Sigmoid colon (tissue), 7 donors: ENCODE measurements around the gene SRC. TPM values are rescaled to one million over a fixed set of nuclear protein-coding genes. Genes with fewer than 3 reads are reported as not detected.

ENCODE experiments used
- DNase-seq: peaks from one replicate; pipeline ENCODE4 v3.0.0-alpha.2; 2019
- H3K27ac ChIP-seq, 4 donors: fragments of 200-600 bp; sonication (generic); one replicate each; pipeline ENCODE4 v1.5.1; 2016 to 2019; ENCODE audit warnings: mild to moderate bottlenecking in 1 of 4
- H3K27me3 ChIP-seq, 3 donors: fragments of 200-600 bp; sonication (generic); one replicate each; pipeline ENCODE4 v1.5.1; 2019; ENCODE audit warnings: mild to moderate bottlenecking in 1 of 3
- H3K36me3 ChIP-seq, 4 donors: fragments of 200-600 bp; sonication (generic); one replicate each; pipeline ENCODE4 v1.5.1; 2016 to 2019
- H3K4me1 ChIP-seq, 4 donors: fragments of 200-600 bp; sonication (generic); one replicate each; pipeline ENCODE4 v1.5.1; 2017 to 2019
- H3K4me3 ChIP-seq, 4 donors: fragments of 200-600 bp; sonication (generic); one replicate each; pipeline ENCODE4 v1.5.1; 2017 to 2019; ENCODE audit warnings: mild to moderate bottlenecking in 2 of 4, moderate library complexity in 1 of 4
- H3K9me3 ChIP-seq, 4 donors: fragments of 200-600 bp in 3 of 4; sonication (generic) in 3 of 4; one replicate each; pipeline versions ENCODE4 v1.5.1 to v1.6.1; 2013 to 2019
- EP300 ChIP-seq, 4 donors: sonication (generic); formaldehyde crosslinking; IDR thresholded peaks; one replicate each; pipeline ENCODE4 v1.6.1; 2017; ENCODE audit warnings: antibody characterized with exemption in 4 of 4
- POLR2A ChIP-seq, 2 donors: fragments of 450-650 bp; IDR thresholded peaks; one replicate each; pipeline ENCODE4 v1.6.1; 2016; ENCODE audit warnings: antibody characterized with exemption in 2 of 2, mild to moderate bottlenecking in 2 of 2, moderate library complexity in 2 of 2
- POLR2AphosphoS5 ChIP-seq, 4 donors: sonication (generic); formaldehyde crosslinking; IDR thresholded peaks; one replicate each; pipeline ENCODE4 v1.6.1; 2017; ENCODE audit warnings: antibody characterized with exemption in 4 of 4
- WGBS, 2 donors: extraction: QIAGEN DNeasy Blood & Tissue Kit; methylation state at CpG; one replicate each; pipeline ENCODE4 v1.1.7; 2013; 5-methylcytosine and 5-hydroxymethylcytosine counted together
- intact Hi-C: fragments of 100-400 bp; cut with DNase I; formaldehyde crosslinking; loops from one replicate; pipeline ENCODE4 v1.15.1; 2023
- polyA plus RNA-seq, 3 donors: library from polyadenylated mRNA; stranded (reverse); fragments of 200-250 nt; gene quantifications; one replicate each; pipeline ENCODE4 v1.2.3, GENCODE V29; 2013
- total RNA-seq, 4 donors: library from RNA; depleted of rRNA; stranded (reverse); fragments of >200 nt; gene quantifications; one replicate each; pipeline ENCODE4 v1.1.0, GENCODE V29; 2016
- TF ChIP-seq, protein P1 (sequence below), 4 experiments: fragments of 450-650 bp in 3 of 4; fragments of 200-600 bp in 1 of 4; IDR thresholded peaks; one replicate each; pipeline ENCODE4 v1.5.1; 2016 to 2019; ENCODE audit warnings: antibody characterized with exemption in 4 of 4, mild to moderate bottlenecking in 3 of 4, moderate library complexity in 2 of 4
- donor health status: healthy with polysubstance abuse.
- donor health status: Bipolar disorder and iron deficiency.
- donor health status: healthy.

SRC gene
- total and polyA plus RNA-seq, 7 donors: 28.1 to 91.8 (median 52.3) TPM

DNA sequence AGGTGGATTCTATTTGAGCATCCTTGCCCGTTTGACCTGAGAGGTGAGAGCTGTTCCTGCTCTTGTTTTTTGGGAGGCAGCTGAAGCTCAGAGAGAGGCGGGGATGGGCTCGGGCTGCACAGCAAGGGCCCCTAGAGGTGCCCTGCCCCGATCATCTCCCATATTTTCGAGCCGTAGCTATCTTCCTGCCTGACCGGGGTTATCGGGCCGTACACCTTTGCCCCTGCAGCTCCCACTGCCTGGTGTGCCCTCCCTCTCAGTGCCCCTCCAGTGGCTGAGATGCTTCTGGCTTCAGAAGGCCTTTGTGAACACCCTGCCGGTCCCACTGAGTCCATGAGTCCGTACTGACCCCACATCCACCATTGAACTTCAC is 6.7 kb downstream of the SRC start:
- intact Hi-C loops: no loop called here
- DNase-seq: peak; percentile 26
- peaks cover 0 to 91% (median 78%) of the 10 kb centered on the region in 4 donors for H3K4me1 ChIP-seq

DNA sequence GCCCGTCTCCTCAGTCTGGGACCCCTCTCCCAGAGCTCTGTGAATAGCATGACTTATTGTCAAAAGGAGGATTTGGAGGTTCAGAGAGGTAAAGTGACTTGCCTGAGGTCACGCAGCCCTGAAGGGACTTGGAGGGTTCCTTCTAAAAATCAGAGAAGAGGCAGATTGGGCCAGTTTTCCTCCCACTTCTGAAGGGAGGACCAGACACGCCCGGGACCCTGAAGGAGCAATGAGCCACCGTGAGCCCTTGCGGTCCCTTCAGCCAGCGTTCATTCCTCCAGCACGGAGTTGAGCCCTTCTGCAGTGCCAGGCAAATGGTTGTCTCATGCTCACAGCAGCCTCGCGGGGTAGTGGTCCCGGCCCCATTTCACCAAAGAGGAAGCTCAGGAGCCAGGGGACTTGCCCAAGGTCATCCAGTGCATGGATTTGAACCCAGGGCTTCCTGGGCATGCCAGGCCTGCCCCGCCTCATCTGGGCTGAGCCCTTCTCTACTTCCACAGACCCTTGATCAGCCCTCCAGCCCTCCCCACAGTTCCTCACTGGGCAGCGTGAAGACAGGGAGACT is 7.4 kb downstream of the SRC start:
- H3K27me3 ChIP-seq: no peaks in the 10 kb centered on the region
- no peak overlapping the region for H3K4me3 ChIP-seq
- WGBS, 2 donors: 93 to 95% methylated on average over 13 of the region's 13 CpGs
- H3K27ac ChIP-seq: no peak overlapping the region
- peak; percentile 51 for DNase-seq
- H3K4me1 ChIP-seq: peaks cover 0 to 91% (median 78%) of the 10 kb centered on the region in 4 donors
- H3K9me3 ChIP-seq: no peaks in the 10 kb centered on the region
- intact Hi-C loops: no loop called here
- TF ChIP-seq, protein P1, sequence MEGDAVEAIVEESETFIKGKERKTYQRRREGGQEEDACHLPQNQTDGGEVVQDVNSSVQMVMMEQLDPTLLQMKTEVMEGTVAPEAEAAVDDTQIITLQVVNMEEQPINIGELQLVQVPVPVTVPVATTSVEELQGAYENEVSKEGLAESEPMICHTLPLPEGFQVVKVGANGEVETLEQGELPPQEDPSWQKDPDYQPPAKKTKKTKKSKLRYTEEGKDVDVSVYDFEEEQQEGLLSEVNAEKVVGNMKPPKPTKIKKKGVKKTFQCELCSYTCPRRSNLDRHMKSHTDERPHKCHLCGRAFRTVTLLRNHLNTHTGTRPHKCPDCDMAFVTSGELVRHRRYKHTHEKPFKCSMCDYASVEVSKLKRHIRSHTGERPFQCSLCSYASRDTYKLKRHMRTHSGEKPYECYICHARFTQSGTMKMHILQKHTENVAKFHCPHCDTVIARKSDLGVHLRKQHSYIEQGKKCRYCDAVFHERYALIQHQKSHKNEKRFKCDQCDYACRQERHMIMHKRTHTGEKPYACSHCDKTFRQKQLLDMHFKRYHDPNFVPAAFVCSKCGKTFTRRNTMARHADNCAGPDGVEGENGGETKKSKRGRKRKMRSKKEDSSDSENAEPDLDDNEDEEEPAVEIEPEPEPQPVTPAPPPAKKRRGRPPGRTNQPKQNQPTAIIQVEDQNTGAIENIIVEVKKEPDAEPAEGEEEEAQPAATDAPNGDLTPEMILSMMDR (IDR thresholded peaks at IDR 0.05): no peak
- TF ChIP-seq EP300 (IDR thresholded peaks at IDR 0.05) (no peak), POLR2AphosphoS5 (IDR thresholded peaks at IDR 0.05) (no peak), POLR2A (IDR thresholded peaks at IDR 0.05) (no peak)
- peaks cover 0 to 19% (median 2%) of the 10 kb centered on the region in 4 donors for H3K36me3 ChIP-seq

More for the DNA sequence above, 6.7 kb downstream of the SRC start:
- Histone ChIP-seq H3K27me3 (no peaks in the 10 kb centered on the region), H3K27ac (peak overlapping the region in 1 of 4 donors; percentile 4), H3K36me3 (peaks cover 0 to 19% (median 2%) of the 10 kb centered on the region in 4 donors), H3K4me3 (no peak overlapping the region), H3K9me3 (no peaks in the 10 kb centered on the region)
- TF ChIP-seq POLR2A (IDR thresholded peaks at IDR 0.05): no peak
- TF ChIP-seq, protein P1 (IDR thresholded peaks at IDR 0.05): no peak
- no peak for TF ChIP-seq EP300 (IDR thresholded peaks at IDR 0.05)
- TF ChIP-seq POLR2AphosphoS5 (IDR thresholded peaks at IDR 0.05): no peak
- 82 to 91% methylated on average over 11 of the region's 11 CpGs for WGBS, 2 donors

DNA sequence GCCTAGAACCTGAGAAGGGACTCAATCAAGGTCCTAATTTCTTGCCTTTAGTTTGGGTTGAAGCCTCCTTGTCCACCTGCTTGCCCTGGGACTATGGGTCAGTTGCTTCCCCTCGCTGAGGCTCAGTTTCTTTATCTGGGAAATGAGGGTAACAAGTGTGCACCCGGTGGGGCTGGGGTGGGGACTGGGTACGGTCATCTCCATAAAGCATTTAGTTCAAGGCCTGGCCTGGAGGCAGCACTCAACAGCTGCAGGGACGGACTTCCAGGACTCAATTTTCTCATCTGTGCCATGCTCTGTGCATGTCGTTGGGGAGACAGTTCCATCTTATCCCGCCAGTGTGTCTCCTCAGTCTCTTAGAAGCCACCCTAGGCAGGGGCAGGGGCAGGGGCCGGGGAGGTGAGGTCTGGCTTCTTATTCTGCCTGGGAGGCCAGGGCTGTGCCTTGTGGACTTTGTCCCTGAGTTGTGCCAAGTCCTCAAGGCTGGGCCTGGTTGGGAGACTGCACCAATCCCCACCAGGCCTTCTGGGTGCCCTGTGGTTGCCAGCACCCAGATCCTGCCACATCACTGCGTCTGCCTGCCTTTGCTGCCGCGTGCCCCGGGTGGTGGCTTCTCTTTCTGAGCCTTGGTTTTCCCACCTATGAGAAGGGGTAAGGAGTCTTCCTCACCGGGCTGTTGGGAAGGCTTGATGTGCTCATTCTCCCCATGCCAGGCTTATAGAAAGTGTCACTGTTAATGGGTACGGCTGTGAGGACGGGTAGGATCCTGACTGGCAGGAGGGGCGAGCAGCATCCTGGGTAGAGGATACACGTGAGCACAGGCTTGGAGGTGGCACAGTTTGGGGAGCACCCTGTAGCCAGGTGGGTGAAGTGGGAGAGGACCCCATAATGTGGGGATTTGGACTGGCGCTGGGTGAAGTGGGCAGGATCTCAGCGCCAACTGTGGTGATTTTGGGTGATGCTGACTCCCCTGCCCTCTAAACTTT is 8.6 kb downstream of the SRC start:
- peak; percentile 63 for DNase-seq
- Histone ChIP-seq H3K4me1 (peaks cover 0 to 91% (median 79%) of the 10 kb centered on the region in 4 donors), H3K9me3 (no peaks in the 10 kb centered on the region), H3K4me3 (no peak overlapping the region), H3K36me3 (peaks cover 0 to 19% (median 2%) of the 10 kb centered on the region in 4 donors), H3K27me3 (no peaks in the 10 kb centered on the region), H3K27ac (peak overlapping the region in 3 of 4 donors; percentile 33 to 66 (median 34))
- no peak for TF ChIP-seq EP300 (IDR thresholded peaks at IDR 0.05)
- 30 to 76% methylated on average over 18 of the region's 18 CpGs for WGBS, 2 donors
- intact Hi-C loops: no loop called here

DNA sequence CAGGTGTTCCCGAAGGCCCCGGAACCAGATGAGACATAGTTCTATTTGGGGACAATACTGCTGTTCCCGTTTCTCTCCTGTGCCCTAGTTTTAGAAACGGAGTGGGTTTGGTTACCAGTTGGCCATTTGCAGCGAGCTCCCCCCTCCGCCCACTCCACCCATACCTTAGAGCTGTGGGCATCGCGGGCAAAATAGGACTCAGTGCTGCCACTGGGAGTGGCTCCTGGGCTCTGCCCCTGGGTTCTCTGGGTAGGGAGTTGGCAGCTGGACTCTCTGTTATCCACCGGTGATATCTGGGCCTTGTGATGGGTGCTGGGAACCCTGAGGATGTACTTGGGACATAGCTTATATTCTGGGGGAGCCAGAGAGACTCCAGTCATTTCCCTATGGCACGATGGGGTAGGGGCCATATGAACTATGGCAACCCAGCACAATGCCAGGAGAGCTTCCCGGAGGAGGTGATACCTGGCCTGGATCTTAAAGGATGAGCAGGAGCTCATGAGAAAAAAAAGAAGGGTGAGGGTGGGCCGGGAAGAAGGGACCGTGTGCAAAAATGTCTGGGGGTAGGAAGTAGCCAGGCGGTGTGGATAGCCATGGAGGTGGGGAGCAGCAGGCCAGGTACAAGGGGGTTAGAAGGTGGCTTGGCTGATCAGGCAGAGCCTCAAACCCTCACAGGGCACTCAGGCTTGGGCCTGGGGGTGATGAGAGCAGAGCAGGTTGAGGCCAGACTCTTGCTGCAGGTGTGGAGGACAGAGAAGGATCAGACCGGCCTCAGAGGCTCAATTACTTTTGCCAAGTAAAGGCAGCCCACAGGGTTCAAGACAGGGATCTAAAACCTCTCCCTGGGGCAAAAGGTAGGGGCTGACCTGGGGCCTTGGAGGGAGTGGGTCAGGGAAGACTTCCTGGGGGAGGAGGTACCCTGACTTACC is 9.6 kb downstream of the SRC start:
- 59 to 90% methylated on average over 15 of the region's 15 CpGs for WGBS, 2 donors

More for the DNA sequence above, 9.6 kb downstream of the SRC start:
- Histone ChIP-seq H3K27ac (peak overlapping the region in 3 of 4 donors; percentile 58 to 76 (median 66)), H3K9me3 (no peaks in the 10 kb centered on the region), H3K36me3 (peaks cover 0 to 19% (median 2%) of the 10 kb centered on the region in 4 donors), H3K4me3 (no peak overlapping the region), H3K27me3 (no peaks in the 10 kb centered on the region), H3K4me1 (peaks cover 0 to 84% (median 71%) of the 10 kb centered on the region in 4 donors)
- TF ChIP-seq POLR2AphosphoS5 (IDR thresholded peaks at IDR 0.05) (no peak), EP300 (IDR thresholded peaks at IDR 0.05) (no peak), POLR2A (IDR thresholded peaks at IDR 0.05) (no peak)
- TF ChIP-seq, protein P1 (IDR thresholded peaks at IDR 0.05): no peak
- intact Hi-C loops: no loop called here
- peak; percentile 55 for DNase-seq
